Keratinocyte (primary cell): ENCODE measurements around the gene MX2. TPM values are rescaled to one million over a fixed set of nuclear protein-coding genes. Genes with fewer than 3 reads are reported as not detected.

Experiments used
- DNase-seq: peaks from one replicate; pipeline ENCODE4 v3.0.0-alpha.2; 2011; ENCODE audit warnings: low read depth, missing footprints, low spot score
- FAIRE-seq: peaks from 2 replicates; lab custom pipeline; 2011; peaks lifted over from hg19 to GRCh38; lab: Jason Lieb, UNC
- H2AFZ ChIP-seq: 2 replicates; pipeline ENCODE4 v1.6.0; 2012; ENCODE audit warnings: low read length, control low read depth, inconsistent platforms; ENCODE audit not compliant: control insufficient read depth
- H3K27ac ChIP-seq: 2 replicates; pipeline ENCODE4 v1.5.1; 2011; ENCODE audit warnings: low read length; ENCODE audit not compliant: control insufficient read depth, insufficient read depth
- H3K27me3 ChIP-seq: 3 replicates; pipeline ENCODE4 v1.6.0; 2011; ENCODE audit warnings: low read length; ENCODE audit not compliant: control insufficient read depth, insufficient read depth; ENCODE audit errors: extremely low read depth
- H3K36me3 ChIP-seq, 2 experiments: 2 replicates in 1 of 2; 3 replicates in 1 of 2; pipeline ENCODE4 v1.5.1; 2011; ENCODE audit warnings: low read length in 2 of 2, mild to moderate bottlenecking in 1 of 2; ENCODE audit not compliant: control insufficient read depth in 2 of 2, insufficient read depth in 2 of 2; ENCODE audit errors: extremely low read depth in 1 of 2
- H3K4me1 ChIP-seq: 3 replicates; pipeline ENCODE4 v1.5.1; 2011; ENCODE audit warnings: low read length; ENCODE audit not compliant: control insufficient read depth, insufficient read depth; ENCODE audit errors: extremely low read depth
- H3K4me2 ChIP-seq: 3 replicates; pipeline ENCODE4 v1.6.0; 2011; ENCODE audit warnings: low read depth, low read length; ENCODE audit not compliant: control insufficient read depth, insufficient read depth; ENCODE audit errors: extremely low read depth
- H3K4me3 ChIP-seq, 3 experiments: fragments of 200-600 bp in 1 of 3; sonication (generic) in 1 of 3; 2 replicates in 2 of 3; 3 replicates in 1 of 3; pipeline ENCODE4 v1.5.1; 2011 to 2016; ENCODE audit warnings: low read length in 3 of 3, mild to moderate bottlenecking in 3 of 3, control low read depth in 2 of 3, inconsistent platforms in 1 of 3, low read depth in 1 of 3, mixed read lengths in 1 of 3, mixed run types in 1 of 3, moderate library complexity in 1 of 3; ENCODE audit not compliant: control insufficient read depth in 2 of 3, insufficient read depth in 2 of 3; ENCODE audit errors: extremely low read depth in 1 of 3
- H3K79me2 ChIP-seq: 2 replicates; pipeline ENCODE4 v1.6.0; 2012; ENCODE audit warnings: low read length; ENCODE audit not compliant: control insufficient read depth, insufficient read depth
- H3K9ac ChIP-seq: 3 replicates; pipeline ENCODE4 v1.6.0; 2011; ENCODE audit warnings: low read length; ENCODE audit not compliant: control insufficient read depth, insufficient read depth; ENCODE audit errors: extremely low read depth
- H3K9me1 ChIP-seq: 3 replicates; pipeline ENCODE4 v1.6.0; 2011; ENCODE audit warnings: low read length; ENCODE audit not compliant: control insufficient read depth, insufficient read depth; ENCODE audit errors: extremely low read depth
- H3K9me3 ChIP-seq: 2 replicates; pipeline ENCODE4 v1.5.1; 2012; ENCODE audit warnings: low read depth, low read length; ENCODE audit not compliant: control insufficient read depth
- H4K20me1 ChIP-seq: 3 replicates; pipeline ENCODE4 v1.6.0; 2011; ENCODE audit warnings: low read length; ENCODE audit not compliant: control insufficient read depth, insufficient read depth; ENCODE audit errors: extremely low read depth
- CTCF ChIP-seq, 3 experiments: IDR thresholded peaks in 1 of 3; conservative IDR thresholded peaks in 1 of 3; optimal IDR thresholded peaks in 1 of 3; 2 replicates in 2 of 3; 3 replicates in 1 of 3; pipeline versions ENCODE3 to v1.5.1; 2011; ENCODE audit warnings: low read length in 3 of 3, mild to moderate bottlenecking in 3 of 3, moderate library complexity in 2 of 3, control low read depth in 1 of 3, inconsistent platforms in 1 of 3; ENCODE audit not compliant: insufficient read depth in 2 of 3; ENCODE audit errors: extremely low read depth in 1 of 3
- EZH2 ChIP-seq: IDR thresholded peaks from one replicate; pipeline ENCODE4 v1.6.1; 2012; ENCODE audit warnings: inconsistent platforms, mild to moderate bottlenecking, low read length, moderate library complexity
- dilution Hi-C: fragments of 300-500 bp; cut with MboI; formaldehyde crosslinking; loops from one replicate; pipeline ENCODE4 v1.7.0; 2020; ENCODE audit warnings: low sequenced_read_pairs; ENCODE audit not compliant: extremely low pct_ligation_motif_present
- polyA plus RNA-seq, 5 experiments: library from polyadenylated mRNA; depleted of rRNA in 3 of 5; stranded (reverse) in 3 of 5; stranded (forward) in 1 of 5; unstranded in 1 of 5; fragments of >200 nt; gene quantifications; 1 replicate in 1 of 5; 2 replicates in 3 of 5; 3 replicates in 1 of 5; pipeline versions ENCODE4 v1.2.1 to v1.2.3, GENCODE V29; 2011 to 2012; ENCODE audit warnings: missing spikeins in 2 of 5, low read depth in 1 of 5, low replicate concordance in 1 of 5

MX2 gene
- polyA plus RNA-seq, 1 donor (not counting 4 experiments of a cell fraction or from before 2014, with no cell fraction given): 7.1 TPM

GRCh38 chr21:41387824-41388223 lies 26.0 kb downstream of the MX2 start:
- Histone ChIP-seq H4K20me1 (no peaks in the 10 kb centered on the region), H3K79me2 (no peaks in the 10 kb centered on the region), H3K9me3 (no peaks in the 10 kb centered on the region), H2AFZ (no peak overlapping the region), H3K36me3 (no peaks in the 10 kb centered on the region), H3K9me1 (no peaks in the 10 kb centered on the region), H3K4me3 (no peak overlapping the region), H3K4me2 (no peak overlapping the region), H3K27me3 (peaks cover 4% of the 10 kb centered on the region), H3K27ac (no peak overlapping the region), H3K9ac (no peak overlapping the region), H3K4me1 (no peaks in the 10 kb centered on the region)
- TF ChIP-seq EZH2: no peak
- no peak for TF ChIP-seq CTCF (optimal IDR thresholded peaks at IDR 0.05 in 1 of 3, IDR thresholded peaks at IDR 0.05 in 1 of 3, conservative IDR thresholded peaks at IDR 0.05 in 1 of 3; ENCODE audit: extremely low read depth in 1 of 3, insufficient read depth in 2 of 3, low read length in 3 of 3)
- FAIRE-seq (no peak), DNase-seq (no peak)
- dilution Hi-C loops: no loop called here

- TF ChIP-seq EZH2 (no peak), CTCF (optimal IDR thresholded peaks at IDR 0.05 in 1 of 3, IDR thresholded peaks at IDR 0.05 in 1 of 3, conservative IDR thresholded peaks at IDR 0.05 in 1 of 3; ENCODE audit: extremely low read depth in 1 of 3, insufficient read depth in 2 of 3, low read length in 3 of 3) (no peak)
- no peaks in the 10 kb centered on the region for H3K4me1 ChIP-seq
- no peaks in the 10 kb centered on the region for H3K79me2 ChIP-seq
- H3K9me1 ChIP-seq: no peaks in the 10 kb centered on the region
- H4K20me1 ChIP-seq: no peaks in the 10 kb centered on the region
- FAIRE-seq (no peak), DNase-seq (no peak)
- H3K9ac ChIP-seq: no peak overlapping the region
- no peaks in the 10 kb centered on the region for H3K36me3 ChIP-seq
- no peak overlapping the region for H3K4me3 ChIP-seq
- peaks cover 4% of the 10 kb centered on the region for H3K27me3 ChIP-seq
- no peaks in the 10 kb centered on the region for H3K9me3 ChIP-seq
- dilution Hi-C loops: no loop called here
- no peak overlapping the region for H2AFZ ChIP-seq
- H3K4me2 ChIP-seq: no peak overlapping the region
- H3K27ac ChIP-seq: no peak overlapping the region
Observed at GRCh38 chr21:41388259-41388658, 26.4 kb downstream of the MX2 start.
